NCI-H2171 treated with DMSO at 0.1 percent for 48 hours (cell line): Measurements from ENCODE around the gene CPT1A.
"Not testable (repeated sequence)": the region's sequence is repeated elsewhere in the genome, so short reads cannot be mapped to it uniquely, and the experiment has no call there.

Experiments
- DNase-seq: peaks from one replicate; lab custom pipeline; 2025; lab: John Stamatoyannopoulos, UW

The CPT1A gene

DNA sequence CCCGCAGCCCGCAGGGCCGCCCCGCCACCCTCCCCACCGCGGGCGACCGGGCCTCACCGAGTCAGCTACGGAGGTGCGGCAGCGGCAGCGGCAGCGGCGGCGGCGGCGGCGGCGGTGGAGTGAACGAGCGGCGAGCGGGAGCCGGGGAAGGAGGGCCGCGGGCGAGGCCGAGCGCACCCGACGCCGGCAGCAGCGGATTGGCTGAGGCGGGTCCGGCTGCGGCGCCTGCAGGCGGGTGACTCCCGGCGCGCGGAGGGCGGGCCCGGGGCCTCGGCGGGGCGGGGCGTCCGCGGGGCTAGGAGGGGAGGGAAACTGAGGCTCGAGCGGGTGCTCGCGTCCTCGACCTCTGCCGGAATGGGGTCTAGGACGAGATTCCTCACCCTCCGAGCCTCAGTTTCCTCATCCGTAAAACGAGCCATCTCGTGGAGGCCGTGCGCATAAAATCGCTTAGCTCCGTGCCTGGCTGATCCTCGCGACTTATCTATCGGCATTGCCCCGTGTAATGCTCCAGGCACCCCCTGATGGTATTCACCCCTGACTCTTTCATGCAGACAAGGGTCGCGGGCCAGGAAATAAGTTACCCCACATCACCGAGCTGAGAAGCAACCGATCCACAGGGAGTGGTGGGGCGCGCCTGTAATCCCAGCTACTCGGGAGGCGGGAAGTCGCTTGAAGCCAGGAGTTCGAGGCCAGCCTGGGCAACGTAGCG, at the start of gene CPT1A:
Gene CPT1A (minus strand): TSS at position 199 of the 709 bp plus-strand sequence. CDS start 26,442 bp downstream, outside the sequence.
- DNase-seq: peak; percentile 27

DNA sequence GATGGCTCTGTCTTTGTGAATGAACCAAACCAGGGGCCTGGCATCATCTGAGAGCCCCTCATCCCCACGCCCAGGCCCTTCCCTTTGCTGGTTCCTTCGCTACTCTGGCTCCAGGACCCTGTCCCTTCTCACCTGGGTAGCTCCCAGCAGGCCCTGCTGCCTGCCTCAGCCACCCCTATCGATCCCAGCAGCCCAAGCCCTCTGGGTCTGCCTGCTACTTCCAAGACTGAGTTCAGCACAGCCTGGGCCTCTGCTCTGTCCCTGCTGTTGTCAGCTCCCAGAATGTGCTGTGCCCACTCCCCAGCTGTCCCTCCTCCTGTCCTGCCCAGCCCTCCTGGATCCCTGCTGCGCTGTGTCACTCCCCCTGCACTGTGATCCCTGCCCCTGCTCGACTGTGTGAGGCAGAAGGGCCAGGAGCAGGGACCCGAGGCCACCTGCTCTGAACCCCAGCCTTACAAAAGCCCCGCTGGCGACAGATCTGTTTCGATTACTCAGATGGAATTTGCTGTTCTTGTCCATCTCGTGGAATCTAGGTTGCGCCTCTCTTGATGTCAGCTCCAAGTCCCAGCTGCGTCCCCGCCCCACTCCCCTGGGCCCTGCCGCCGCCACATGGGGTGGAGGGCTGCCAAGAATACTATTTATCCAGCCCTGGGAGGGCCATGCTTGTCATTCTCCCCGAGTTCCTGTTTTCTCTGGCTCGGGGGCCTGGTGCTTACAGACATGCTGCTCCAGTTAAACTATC, 48.9 kb upstream of the CPT1A start:
- DNase-seq: peak; percentile 53

DNA sequence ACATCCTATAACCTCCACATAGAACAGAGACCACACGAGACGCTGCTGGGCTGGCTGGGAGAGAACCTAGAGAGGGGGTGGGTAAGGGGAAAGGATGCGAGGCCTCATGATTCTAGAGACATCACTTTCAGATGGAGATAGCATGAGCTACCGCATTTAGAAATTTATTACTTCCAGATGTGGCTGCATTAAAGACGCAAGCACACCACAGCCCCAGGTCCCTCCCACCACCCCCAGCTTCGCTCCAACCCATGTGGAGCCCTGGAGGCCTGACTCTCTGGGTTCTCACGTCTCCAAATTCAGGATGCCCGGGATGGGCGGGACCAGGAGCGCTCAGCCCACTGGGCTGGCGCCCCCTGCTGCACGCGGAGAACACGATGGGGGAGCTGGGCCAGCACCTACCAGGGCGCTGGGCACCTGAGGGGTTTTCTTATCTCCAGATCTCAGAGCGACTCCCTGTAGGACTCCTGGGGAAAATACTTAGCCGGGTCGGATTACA, 48.3 kb upstream of the CPT1A start:
- no peak for DNase-seq

DNA sequence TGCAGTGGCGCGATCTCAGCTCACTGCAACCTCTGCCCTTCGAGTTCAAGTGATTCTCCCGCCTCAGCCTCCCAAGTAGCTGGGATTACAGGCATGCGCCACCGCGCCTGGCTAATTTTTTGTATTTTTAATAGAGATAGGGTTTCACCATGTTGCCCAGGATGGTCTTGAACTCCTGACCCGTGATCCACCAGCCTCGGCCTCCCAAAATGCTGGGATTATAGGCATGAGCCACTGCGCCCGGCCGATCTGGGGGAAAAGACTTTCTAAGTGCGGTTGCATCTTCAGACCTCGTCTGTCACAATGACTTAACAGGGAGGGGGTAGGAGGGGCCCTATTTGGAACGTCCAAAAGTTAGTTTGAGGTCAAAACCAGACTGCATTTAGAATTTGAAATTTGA, 43.1 kb upstream of the CPT1A start:
- DNase-seq: not testable (repeated sequence)

DNA sequence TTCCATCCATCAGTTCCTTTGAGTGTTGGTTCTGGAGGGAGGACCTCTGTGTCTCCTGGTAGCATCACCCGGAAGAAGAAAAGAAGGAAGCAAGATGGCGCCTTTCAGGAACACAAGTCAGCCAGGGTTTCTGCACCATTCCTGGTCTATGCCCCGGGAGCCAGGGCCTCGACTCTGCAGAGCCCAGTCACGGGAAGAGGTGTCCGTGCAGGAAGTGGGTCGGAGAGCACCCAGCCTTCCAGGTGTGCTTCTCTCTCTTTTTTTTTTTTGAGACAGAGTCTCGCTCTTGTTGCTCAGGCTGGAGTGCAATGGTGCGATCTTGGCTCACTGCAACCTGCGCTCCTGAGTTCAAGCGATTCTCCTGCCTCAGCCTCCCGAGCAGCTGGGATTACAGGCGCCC, 40.7 kb upstream of the CPT1A start:
- DNase-seq: no peak

DNA sequence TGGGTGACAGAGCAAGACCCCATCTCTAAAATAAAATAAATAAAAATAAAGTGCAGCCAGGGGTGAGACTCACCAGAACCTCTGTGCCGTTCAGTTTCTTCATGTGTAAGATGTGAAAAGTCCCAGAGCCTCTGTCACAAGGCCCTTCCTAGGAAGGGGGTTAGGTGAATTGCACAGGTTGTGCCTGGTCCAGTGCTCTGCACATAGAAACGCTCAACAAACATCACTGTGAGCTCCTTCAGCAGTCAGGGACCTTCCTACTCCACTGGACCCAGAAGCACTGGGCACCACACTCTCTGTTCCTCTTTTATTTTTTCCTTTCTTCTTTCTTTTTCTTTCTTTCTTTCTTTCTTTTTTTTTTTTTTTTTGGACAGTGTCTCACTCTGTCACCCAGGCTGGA, 39.6 kb upstream of the CPT1A start:
- no peak for DNase-seq

DNA sequence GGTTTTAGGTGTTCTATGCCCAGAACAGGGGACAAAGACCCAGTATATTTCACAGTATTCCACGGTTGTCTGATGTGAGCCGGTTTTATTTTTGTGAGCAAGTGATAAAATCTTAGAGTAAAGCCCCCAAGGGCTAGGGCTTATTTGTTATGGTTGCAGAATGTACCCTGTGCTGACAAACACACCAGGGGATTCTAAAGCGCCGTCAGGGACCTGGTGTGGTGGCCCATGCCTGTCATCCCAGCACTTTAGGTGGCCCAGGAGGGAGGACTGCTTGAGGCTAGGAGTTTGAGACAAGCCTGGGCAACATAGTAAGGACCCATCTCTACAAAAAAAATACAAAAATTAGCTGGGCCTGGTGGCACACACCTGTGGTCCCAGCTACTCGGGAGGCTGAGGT, 39.1 kb upstream of the CPT1A start:
- no peak for DNase-seq

DNA sequence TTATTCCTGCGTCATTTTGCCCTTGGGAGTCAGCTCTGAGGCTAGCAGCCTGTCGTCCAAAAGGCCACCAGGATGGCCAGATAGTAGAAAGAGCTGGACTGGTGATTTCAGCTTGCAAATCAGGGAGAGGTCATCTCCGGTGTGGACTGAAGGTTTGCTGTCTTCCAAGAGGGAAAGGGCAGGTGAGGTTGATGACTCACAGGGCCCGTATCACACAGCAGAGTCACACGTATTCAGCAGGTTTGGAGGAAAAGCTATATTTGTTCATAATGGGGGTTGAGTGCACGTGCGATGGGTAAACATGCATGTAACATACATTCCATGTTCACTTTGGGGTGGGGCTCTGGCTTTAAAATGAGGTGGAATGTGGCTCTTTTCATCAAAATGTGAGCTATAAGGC, 36.3 kb upstream of the CPT1A start:
- DNase-seq: no peak

DNA sequence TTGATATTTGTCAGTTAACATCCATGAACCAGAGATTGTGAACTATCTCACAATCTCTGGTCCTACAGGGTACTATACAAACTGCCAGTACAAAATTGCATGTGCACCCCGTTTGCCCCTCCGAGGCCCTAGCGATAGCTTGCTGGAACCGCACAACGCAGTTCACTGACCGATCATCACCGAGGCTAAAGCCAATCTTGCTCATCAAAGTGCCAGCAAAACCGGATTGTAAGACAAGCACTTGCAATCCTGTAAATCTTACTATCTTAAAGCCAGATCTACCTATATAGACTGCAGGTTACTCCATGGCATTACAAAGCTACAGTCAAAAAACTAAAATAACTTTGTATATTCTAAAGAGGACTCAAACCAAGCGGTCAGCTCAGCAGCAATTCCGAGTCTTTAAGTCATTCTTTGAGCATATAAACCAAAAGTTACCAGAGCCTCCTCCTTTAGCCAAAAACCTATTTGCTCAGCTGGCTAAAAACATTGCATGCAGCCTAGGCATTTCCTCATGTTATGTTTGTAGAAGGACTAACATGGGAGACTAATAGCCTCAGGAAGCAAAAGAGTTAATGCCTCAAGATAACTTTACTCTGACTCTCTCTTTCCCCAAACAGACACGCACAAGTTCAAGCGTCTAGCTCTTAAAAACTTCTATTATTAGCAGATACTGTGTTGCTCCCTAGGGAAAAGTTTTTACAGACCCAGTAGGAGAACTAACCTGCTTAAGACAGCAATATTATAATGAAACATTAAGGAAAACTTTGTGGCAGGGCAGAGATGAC, 30.7 kb upstream of the CPT1A start:
- DNase-seq: no peak

DNA sequence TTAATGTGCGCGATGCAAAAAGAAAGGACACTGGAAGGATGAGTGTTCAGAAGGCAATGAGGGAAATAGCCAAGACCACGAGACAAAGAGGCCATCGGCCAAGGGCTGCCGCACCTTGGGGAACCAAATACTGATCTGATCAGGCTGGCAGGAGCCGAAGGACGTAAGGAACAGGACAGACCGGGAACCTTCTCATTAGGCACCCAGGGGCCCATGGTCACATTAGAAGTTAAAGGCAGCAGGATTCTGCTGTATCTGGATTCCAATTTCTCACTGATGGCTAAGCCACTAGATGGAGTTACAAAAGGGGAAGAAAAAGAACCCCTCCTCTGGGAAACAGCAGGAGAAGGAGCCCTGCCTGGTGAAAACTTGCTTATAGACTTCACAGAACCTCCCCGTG, 28.8 kb upstream of the CPT1A start:
- no peak for DNase-seq

DNA sequence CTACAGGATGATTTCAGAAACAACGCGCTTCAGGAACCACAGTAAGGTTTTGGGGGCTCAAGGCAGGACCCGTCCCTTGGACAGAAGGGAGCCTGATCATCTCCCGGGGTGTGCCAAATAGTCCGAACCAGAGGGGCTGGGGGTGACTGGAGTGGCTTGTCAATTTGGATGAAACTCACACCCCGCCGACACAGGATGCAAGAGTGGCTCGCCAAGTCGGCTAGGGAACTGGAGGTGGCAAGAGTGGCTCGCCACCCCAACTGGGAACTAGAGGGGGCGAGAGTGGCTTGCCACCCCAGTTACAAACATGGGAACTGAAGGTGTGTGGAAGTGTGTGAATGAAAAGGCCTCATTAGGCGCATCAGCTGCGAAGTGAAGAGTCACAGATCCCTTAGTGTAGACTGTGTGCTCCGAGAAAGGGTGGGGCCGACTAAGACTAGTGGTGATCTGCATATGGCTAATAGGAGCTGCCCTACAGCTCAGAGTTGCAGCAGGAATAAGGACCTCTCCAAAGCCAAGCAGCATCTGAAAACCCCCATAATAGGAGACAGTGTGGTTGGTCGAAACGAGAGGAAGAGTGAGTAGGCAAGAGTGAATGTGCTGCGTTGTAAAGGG, 26.6 kb upstream of the CPT1A start:
- no peak for DNase-seq

DNA sequence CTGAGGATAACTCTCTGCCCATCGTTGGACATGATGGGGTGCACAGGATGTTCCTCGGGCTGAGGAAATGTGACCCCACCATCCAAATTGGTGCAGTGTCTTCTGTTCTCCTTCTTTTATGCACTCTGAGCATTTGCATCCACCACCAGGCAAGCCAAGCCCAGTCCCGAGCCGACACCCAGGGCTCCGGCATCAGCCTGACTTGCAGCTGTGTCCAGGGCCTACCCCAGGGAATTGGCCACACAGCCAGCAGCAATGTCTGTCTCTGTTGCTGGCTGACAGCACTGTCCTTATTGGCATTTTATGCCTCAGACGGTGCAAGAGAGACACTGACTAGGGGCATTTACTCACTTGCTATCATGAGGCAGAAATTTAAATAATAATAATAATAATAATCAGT, 25.4 kb upstream of the CPT1A start:
- no peak for DNase-seq

DNA sequence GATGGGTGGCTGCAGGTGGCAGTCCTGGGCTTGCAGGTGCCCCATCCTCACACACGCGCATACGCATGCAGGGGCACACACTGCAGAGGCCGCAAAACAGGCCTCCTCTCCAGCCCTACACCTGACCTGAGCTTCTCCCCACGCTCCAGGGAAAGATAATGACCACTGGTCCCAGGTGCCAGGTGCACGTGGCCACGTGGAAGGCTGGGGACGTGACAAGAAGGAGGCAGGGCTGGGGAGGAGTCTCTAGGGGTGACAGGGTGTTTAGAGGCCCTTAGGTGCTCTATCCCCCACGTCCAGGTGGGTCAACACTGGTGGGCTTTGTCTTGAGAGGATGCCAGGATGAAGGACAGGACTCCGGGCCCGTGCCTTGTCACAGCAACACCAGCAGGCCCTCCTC, 23.5 kb upstream of the CPT1A start:
- DNase-seq: no peak

DNA sequence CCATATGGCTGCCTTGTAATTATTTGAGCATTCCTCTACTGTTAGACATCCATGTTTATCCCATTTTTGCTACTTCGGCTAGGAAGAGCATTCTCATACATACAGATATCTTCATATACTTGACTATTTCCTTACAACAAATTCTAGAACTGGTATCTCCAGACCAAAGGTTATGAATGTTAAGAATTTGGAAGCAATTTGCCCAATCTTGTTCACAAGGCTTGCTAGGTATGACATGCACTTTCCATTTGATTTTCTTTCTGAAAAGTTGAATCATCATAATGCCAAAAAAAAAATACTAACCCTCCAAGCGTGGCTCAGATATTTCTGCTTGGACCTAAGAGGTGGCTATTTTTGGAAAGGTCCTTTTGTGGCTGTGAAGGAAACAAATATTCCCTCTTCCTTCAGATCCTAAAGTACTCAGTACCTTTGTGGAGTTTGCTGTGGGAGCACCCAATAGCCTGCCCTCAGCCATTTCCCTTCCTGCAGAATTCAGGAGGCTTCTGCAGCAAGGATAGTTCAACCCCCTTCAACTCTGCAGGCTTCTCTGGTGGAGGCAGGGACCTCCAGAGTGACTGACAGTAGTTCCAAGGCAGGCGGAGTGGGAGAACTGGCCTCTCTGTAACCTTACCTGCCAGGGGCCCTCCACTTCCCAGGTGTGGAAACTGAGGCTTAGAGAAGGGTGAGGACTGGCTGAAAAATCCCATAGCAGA, 22.0 kb upstream of the CPT1A start:
- DNase-seq: no peak

DNA sequence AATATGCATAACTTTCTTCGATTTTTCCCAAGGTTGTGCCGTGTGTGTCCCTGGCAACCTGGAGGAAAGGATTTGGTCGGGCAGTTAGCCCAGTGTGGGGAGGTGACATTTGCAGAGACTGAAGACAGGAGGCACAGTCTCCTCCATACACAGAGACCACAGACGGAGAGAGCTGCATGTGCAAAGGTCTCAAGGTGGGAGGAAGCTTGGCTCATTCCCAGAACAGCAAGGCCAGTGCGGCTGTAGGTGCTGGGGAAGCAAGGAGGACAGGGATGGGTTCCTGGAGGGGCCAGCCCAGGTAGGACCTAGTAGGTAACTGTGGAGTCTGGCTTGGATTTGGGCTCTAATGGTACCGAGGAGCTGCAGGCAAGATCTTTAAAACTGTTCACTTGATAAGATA, 20.7 kb upstream of the CPT1A start:
- no peak for DNase-seq

DNA sequence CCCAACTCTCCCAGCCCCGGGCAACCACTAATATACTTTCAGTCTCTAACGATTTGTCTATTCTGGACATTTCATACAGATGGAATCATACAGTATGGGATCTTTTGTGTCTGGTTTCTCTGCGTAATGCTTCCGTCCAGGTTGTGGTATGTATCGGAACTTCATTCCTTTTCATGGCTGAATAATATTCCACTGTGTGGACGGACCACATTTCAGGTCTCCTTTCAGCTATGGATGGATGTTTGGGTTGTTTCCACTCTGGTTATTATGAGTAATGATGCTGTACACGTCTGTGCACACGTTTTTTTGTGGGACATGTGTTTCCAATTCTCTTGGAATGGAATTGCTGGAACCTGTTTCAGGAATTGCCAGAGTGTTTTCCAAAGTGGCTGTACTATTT, 17.4 kb upstream of the CPT1A start:
- no peak for DNase-seq

DNA sequence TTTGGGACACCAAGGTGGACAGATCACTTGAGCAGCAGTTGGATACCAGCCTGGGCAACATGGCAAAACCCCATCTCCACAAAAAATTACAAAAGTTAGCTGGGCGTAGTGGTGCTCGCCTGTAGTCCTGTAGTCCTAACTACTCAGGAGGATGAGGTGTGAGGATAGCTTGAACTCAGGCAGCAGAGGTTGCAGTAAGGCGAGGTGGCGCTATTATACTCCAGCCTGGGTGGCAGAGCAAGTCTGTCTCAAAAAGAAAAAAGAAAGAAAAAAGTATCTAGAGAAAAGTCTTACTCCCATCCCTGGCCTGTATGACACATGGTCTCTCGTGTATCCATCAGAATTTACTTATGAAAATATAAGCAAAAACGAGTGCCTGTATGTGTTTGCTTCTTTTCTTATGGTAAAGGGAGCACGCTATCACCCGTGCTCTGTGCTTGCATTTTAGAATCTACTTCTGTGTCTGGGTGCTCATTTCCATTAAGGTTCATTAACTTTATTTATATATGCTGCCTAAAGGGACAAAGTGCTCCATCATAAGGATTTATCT, 15.4 kb upstream of the CPT1A start:
- no peak for DNase-seq

DNA sequence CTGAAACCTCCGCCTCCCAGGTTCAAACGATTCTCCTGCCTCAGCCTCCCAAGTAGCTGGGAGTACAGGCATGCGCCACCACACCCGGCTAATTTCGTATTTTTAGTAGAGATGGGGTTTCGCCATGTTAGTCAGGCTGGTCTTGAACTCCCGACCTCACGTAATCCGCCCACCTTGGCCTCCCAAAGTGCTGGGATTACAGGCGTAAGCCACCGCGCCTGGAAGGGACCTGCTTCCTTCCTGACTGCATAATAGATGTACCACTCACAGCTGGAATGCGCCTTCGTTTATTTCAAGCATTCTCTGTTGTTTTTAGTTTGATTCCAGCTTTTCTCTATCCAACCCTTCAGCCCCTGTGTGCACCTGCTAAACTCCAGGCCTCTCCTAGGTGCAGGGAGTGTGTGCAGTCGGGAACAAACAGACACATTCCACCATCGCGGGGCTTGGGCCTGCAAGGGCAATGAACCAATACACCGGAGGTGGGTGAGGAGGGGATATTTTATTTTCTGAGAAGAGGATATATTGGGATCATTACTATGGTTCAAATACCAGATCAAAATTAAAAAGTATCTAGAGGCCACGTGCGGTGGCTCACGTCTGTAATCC, 14.8 kb upstream of the CPT1A start:
- not testable (repeated sequence) for DNase-seq

DNA sequence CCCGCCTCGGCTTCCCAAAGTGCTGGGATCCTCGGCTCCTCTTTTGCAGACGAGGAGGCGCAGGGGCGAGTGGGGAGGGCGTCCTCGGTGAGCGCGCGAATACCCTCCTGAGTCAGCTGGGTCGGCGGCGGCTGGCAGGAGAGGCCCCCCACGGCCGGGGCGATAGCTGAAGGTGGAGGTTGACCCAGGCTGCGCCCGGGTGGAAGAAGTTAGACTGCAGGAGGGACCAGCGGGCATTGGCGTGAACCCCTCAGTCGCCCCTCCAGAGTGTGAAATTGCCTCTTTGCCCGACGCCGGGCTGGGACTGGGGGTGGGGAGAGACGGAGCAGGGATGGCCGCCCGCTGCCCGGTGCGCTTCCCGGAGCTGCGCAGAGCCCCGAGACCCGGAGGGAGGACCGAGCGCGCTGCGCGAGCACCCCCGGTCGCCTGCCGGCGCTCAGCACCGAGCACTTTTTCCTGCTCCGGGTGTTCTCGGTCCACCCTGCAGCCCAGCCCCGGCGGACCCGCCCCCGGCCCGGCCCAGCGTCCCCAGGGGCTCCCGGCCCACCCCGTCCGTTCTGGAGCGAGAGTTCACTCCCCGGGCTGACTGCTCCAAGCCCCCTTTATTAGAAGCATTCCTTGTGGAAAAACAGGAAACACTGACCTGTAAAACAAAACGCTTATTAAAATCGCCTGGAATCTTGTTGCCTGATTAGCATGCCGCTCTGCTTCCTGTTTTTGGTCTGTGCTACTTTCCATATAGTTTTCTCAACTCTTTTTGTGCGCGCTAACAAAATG, 13.7 kb upstream of the CPT1A start:
- no peak for DNase-seq
